Measurements from ENCODE around the gene SERINC2.
"Not testable (repeated sequence)": the region's sequence is repeated elsewhere in the genome, so short reads cannot be mapped to it uniquely, and the experiment has no call there.

Gene SERINC2

DNA sequence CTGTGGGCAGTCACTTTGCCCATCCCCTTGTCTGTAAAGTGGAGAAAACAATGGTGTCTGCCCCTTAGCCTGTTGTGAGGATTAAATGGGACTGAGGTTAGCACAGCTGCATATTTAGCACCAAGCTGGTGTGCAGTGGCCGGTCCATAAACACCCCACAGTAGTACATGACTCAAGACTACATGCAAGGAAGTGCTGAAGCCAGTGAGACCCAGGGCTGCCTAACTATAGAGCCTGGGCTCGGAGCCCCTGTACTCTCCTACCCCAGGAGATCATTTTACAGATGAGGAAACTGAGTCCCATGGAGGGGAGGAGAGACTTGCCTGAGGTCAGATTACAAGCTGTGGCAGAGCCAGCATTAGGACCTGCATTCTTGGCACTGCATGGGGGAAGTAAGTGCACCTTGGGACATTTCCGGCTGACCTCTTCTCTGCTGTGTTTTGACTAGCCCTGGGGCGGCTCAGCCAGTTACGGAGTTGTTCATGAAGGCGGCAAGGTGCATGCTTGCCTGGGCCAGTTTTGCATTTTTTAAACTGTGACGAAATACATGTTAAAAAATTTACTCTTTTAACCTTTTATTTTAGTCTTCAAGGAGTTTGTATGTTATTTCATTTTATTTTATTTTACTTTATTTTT lies 3.2 kb downstream of the SERINC2 start:
- no peak for DNase-seq

DNA sequence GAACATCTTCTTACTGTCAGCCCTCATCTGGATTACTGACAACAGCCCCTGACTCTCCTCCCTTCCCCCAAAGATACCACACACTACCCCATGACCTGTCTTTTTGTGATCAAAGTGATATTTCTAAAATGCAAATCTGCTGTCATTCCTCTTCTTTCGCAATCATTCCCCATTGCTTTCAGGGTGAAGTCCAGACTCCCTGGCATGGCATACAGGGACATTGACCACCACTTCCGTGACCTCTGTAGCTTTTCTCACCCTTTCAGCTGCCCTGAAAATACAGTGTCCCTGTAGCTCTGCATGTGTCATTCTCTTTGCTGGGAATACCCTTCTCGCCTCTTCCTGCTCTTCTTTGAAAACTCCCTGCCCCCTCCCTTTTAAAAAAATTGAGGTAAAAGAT lies 4.1 kb downstream of the SERINC2 start:
- DNase-seq: no peak

GRCh38 chr1:31418626-31419323 lies 5.8 kb downstream of the SERINC2 start:
- DNase-seq: no peak

GRCh38 chr1:31420716-31421115 lies 7.7 kb downstream of the SERINC2 start:
- DNase-seq: no peak

DNA sequence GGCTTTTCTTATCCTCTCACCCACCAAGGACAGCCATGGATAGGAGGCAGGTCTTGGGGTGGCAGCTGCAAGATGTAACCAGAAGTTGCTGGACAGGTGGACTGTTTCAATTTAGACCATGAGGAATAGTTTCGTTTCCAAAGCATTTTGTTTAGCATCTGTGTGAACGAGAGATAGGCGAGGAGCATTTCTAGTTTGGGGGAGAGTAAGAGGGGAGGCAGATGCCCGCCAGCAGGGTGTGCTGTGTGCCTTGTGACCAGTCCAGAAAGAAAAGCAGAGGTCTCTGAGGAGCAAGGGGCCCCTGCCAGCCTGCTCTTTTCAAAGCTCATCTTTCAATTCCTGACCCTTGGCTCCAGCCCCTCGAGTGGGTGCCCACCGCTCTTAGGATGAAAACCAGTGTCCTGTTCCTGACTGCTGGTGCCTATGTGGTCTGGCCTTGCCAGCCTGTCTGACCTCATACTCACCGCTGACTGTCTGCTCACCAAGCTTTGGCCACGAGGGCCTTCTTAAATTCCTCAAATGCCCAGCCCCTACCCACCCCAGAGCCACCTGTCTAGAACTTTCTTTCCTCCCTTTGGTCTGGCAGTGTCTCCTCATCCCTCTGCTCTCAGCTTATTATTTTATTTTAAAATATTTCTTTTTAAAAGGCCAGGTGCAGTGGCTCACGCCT lies 8.5 kb downstream of the SERINC2 start:
- no peak for DNase-seq

DNA sequence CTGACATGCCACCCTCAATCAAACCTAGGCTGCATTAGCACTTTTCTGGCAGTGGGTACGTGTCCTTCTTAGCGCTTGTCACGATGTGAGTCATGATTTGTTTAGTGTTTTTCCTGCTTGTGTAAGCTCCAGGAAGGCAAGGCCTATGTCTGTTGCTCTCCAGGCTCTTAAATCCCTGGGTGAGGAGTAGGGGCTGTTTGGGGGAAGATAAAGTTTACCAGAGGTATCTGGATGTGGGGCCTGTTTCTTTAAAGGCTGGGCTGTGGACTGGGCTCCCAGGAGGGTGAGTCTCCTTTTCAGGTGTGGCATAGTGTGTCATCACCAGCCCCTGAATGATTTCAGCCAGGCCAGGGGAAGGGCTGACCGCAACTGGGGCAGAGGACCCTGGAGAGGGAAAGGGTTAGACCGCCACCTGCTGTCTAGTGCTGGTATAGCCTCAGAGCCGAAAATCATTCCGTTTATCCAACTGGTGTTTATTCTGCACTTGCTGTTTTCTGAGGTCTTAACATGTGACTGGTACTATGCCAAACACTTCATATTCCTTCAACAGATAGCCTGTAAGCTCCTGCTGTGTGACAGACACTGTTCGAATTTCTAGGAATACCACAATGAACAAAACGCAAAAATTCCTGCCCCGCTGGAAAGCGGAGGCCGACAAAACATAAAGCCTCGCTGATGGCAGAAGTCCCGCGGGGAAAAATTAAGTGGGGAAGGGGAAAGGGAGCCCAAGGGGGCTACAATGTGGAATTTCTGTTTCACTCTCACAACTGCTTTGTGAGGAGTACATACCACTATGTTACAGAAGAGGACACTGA lies 9.7 kb downstream of the SERINC2 start:
- peak; percentile 44 for DNase-seq

- DNase-seq: no peak
Observed at GRCh38 chr1:31423418-31423947, 10.5 kb downstream of the SERINC2 start.

DNA sequence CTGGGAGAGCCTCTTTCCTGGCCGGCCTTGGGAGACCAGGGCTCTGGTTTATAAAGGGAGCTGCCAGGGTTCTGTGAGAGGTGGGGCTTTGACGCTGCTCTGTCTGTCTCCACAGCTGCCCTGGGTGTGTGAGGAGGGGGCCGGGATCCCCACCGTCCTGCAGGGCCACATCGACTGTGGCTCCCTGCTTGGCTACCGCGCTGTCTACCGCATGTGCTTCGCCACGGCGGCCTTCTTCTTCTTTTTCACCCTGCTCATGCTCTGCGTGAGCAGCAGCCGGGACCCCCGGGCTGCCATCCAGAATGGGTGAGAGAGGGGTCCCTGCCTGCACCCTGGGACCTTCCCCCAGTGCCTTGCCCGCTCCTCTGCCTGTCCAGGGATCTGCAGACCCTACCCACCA lies 11.6 kb downstream of the SERINC2 start:
- no peak for DNase-seq

DNA sequence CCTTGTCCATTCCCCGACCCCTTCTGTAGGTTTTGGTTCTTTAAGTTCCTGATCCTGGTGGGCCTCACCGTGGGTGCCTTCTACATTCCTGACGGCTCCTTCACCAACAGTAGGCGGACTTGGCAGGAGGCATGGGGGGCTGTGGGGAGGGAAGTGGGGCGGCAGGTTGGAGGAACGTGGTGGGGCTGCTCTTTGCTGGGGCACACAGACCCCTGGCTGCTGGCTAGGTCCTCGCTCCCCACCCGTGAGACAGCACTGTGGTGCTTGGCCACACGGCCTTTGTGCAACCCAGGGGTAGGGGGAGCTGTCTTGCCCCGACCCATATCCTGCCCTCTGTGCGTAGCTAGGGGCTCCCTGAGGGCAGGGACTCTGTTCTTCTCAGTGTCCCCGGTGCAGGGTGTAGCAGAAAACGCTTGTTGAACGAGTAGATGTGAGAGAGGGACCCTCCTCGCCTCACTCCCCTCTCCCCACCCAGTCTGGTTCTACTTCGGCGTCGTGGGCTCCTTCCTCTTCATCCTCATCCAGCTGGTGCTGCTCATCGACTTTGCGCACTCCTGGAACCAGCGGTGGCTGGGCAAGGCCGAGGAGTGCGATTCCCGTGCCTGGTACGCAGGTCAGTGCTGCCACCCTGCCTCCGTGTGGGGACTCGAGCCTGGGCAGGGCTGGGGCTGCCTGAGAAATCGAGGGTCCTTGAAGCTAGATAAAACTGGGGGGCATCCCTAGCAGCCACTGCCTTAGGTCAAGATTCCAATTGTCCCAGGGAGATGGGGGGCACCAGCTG lies 12.5 kb downstream of the SERINC2 start:
- DNase-seq: no peak

- DNase-seq: no peak
Observed at GRCh38 chr1:31426249-31426922, 13.4 kb downstream of the SERINC2 start.

GRCh38 chr1:31427322-31427721 lies 14.3 kb downstream of the SERINC2 start:
- DNase-seq: no peak

- no peak for DNase-seq
Observed at GRCh38 chr1:31428436-31429221, 15.6 kb downstream of the SERINC2 start.

GRCh38 chr1:31429583-31429982 lies 16.6 kb downstream of the SERINC2 start:
- no peak for DNase-seq

- DNase-seq: not testable (repeated sequence)
Observed at GRCh38 chr1:31431351-31432257, 18.6 kb downstream of the SERINC2 start.

DNA sequence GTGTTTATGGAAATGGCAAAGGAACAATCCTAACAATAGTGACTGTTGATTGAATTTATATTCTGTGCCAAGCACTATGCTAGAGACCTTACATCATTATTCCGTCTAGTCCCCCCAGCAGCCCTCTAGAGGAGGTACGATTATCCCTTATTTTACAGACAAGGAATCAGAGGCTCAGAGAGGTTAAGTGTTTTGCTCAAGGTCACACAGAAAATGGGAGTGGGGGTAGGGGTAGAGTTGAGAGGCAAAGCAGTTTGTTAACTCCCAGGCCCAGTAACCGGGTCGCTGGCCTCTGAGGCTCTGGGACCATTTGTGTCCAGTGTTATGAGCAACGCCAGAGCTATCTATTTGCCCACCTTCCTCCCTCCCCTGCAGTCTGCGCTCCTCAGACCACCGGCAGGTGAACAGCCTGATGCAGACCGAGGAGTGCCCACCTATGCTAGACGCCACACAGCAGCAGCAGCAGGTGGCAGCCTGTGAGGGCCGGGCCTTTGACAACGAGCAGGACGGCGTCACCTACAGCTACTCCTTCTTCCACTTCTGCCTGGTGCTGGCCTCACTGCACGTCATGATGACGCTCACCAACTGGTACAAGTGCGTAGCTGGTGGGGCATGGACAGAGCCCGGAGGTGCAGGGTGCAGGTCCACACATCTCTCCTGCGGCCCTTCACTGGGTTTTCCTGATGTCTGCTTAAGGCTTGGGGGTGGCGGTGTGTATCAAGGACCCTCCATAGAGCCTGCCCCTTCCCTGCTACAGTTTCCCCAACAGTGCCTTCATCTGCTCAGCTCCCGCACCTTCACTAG lies 19.8 kb downstream of the SERINC2 start:
- no peak for DNase-seq

DNA sequence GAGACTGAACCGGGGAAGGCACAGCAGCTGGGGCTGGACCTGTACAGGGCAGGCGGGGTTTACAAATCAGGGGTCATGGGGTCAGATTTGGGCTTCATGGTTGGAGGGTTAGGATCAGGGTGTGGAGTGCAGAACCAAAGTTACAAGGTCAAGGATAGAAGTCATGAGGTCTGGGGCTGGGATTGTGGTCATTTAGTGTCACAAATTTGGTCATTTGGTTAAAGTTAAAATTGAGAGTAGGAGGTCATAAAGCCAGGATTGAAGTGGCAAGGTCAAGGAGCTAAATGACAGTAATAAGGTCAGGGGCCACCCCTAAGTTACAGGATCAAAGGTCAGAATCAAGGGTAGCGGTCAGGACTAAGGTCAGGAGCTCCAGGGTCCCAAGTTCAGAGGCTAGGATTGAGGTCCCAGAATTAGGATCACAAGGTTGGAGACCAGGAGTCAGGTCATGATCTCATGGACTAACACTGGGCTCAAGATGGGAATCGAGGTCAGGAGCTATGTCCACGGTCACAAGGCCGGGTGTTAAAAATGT lies 20.4 kb downstream of the SERINC2 start:
- no peak for DNase-seq

GRCh38 chr1:31434101-31434871 lies 21.3 kb downstream of the SERINC2 start:
- no peak for DNase-seq

DNA sequence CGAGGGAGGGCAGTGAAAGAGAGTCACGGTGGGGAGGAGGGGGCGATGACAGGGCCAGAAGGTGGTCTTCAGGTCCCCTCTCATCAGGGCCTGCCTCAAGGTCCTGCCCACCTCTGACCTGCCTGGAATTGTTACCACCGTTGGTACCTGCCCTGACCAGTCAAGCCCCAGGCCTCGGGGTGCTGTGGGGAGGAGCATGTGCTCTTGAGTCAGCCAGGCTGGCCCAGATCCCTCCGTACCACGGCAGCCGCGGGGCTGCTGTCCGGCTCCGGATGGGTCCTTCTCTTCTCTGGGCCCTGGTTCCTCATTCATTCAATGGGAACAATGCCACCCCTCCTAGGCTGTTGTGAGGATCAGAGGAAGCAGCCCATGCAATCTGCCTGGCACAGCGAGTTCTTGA lies 22.0 kb downstream of the SERINC2 start:
- DNase-seq: no peak

Measured in effector CD8-positive, alpha-beta T cell (primary cell).